ENCODE data around the gene SLC25A27.
A peak's percentile ranks its signal among the peaks of the same experiment; 100 is the strongest.
"Not testable (repeated sequence)": the region's sequence is repeated elsewhere in the genome, so short reads cannot be mapped to it uniquely, and the experiment has no call there.

SLC25A27 gene

DNA sequence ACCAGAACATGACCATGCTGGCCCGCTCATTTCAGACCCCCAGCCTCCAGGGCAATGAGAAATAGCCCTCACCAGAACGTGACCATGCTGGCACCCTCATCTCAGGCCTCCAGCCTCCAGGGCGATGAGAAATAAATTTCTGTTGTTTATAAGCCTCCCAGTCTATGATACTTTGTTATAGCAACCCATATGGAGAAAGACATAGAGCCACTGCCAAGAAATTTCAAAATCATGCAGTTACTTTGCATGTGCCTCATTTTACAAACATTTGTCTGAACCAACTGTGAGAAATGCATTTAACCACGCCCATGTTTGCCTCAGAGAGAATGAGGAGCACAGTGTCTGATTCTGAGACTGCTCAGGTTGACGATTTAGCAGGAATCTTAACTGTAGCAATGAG is 15.6 kb upstream of the SLC25A27 start:
- no peak overlapping the region for H3K27ac Mint-ChIP-seq
- DNase-seq (ENCODE audit: low spot score in 2 of 2) (no peak), ATAC-seq (ENCODE audit: low read depth) (no peak)
- no peaks in the 10 kb centered on the region for H3K36me3 Mint-ChIP-seq
- H3K9me3 Mint-ChIP-seq, result no peaks in the 10 kb centered on the region
- H3K4me3 Mint-ChIP-seq, result no peak overlapping the region
- H3K27me3 Mint-ChIP-seq, result peaks cover 17% of the 10 kb centered on the region
- H3K4me1 Mint-ChIP-seq, result peaks cover 10% of the 10 kb centered on the region

- H3K27ac Mint-ChIP-seq, result no peak overlapping the region
- ATAC-seq (ENCODE audit: low read depth) (peak; percentile 84), DNase-seq (ENCODE audit: low spot score in 2 of 2) (no peak)
- peaks cover 17% of the 10 kb centered on the region for H3K27me3 Mint-ChIP-seq
- H3K36me3 Mint-ChIP-seq, result no peaks in the 10 kb centered on the region
- peaks cover 10% of the 10 kb centered on the region for H3K4me1 Mint-ChIP-seq
- no peak overlapping the region for H3K4me3 Mint-ChIP-seq
- H3K9me3 Mint-ChIP-seq, result no peaks in the 10 kb centered on the region
Observed at GRCh38 chr6:46637933-46638332, 14.8 kb upstream of the SLC25A27 start.

DNA sequence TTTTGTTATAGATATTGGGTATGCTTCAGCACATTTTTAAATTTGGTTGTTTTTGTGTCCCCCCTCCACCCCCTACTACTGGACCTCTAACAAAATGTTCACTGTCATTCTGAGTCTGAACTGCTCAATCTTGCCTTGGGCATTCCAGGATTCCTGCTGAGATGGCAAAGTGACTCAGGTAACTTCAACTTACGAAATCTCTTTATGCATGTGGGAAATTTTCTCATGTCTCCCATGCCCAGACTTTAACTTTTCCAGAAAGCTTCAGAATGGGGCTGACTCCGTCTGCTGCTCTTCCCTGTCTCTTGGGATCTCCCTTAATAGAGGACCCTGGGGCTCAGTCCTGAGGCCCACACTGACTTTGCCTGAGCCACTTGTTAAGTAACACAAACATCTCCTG is 14.1 kb upstream of the SLC25A27 start:
- no peaks in the 10 kb centered on the region for H3K36me3 Mint-ChIP-seq
- H3K9me3 Mint-ChIP-seq, result no peaks in the 10 kb centered on the region
- no peak for DNase-seq (ENCODE audit: low spot score in 2 of 2)
- ATAC-seq (ENCODE audit: low read depth), result no peak
- H3K4me1 Mint-ChIP-seq, result peaks cover 10% of the 10 kb centered on the region
- H3K4me3 Mint-ChIP-seq, result no peak overlapping the region
- peaks cover 17% of the 10 kb centered on the region for H3K27me3 Mint-ChIP-seq
- H3K27ac Mint-ChIP-seq, result no peak overlapping the region

GRCh38 chr6:46642928-46643751 is 9.6 kb upstream of the SLC25A27 start:
- ATAC-seq (ENCODE audit: low read depth), result no peak
- peaks cover 2% of the 10 kb centered on the region for H3K9me3 Mint-ChIP-seq
- DNase-seq (ENCODE audit: low spot score in 2 of 2), result no peak
- H3K27me3 Mint-ChIP-seq, result peaks cover 13% of the 10 kb centered on the region
- H3K4me1 Mint-ChIP-seq, result no peaks in the 10 kb centered on the region
- H3K36me3 Mint-ChIP-seq, result peaks cover 1% of the 10 kb centered on the region
- H3K4me3 Mint-ChIP-seq, result no peak overlapping the region
- H3K27ac Mint-ChIP-seq, result no peak overlapping the region

GRCh38 chr6:46645265-46645664 is 7.5 kb upstream of the SLC25A27 start:
- H3K27me3 Mint-ChIP-seq, result peaks cover 13% of the 10 kb centered on the region
- H3K9me3 Mint-ChIP-seq, result peaks cover 2% of the 10 kb centered on the region
- no peak for DNase-seq (ENCODE audit: low spot score in 2 of 2)
- no peak overlapping the region for H3K4me3 Mint-ChIP-seq
- peaks cover 3% of the 10 kb centered on the region for H3K4me1 Mint-ChIP-seq
- no peak for ATAC-seq (ENCODE audit: low read depth)
- H3K27ac Mint-ChIP-seq, result no peak overlapping the region
- peaks cover 3% of the 10 kb centered on the region for H3K36me3 Mint-ChIP-seq

DNA sequence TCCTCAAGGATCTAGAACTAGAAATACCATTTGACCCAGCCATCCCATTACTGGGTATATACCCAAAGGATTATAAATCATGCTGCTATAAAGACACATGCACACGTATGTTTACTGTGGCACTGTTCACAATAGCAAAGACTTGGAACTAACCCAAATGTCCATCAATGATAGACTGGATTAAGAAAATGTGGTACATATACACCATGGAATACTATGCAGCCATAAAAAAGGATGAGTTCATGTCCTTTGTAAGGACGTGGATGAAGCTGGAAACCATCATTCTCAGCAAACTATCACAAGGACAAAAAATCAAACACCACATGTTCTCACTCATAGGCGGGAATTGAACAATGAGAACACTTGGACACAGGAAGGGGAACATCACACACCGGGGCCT is 4.7 kb upstream of the SLC25A27 start:
- not testable (repeated sequence) for H3K4me3 Mint-ChIP-seq; ATAC-seq (ENCODE audit: low read depth); H3K9me3 Mint-ChIP-seq; H3K4me1 Mint-ChIP-seq; DNase-seq (ENCODE audit: low spot score in 2 of 2); H3K36me3 Mint-ChIP-seq; H3K27ac Mint-ChIP-seq
- peaks cover 13% of the 10 kb centered on the region for H3K27me3 Mint-ChIP-seq

GRCh38 chr6:46648869-46649492 is 3.8 kb upstream of the SLC25A27 start:
- ATAC-seq (ENCODE audit: low read depth), result no peak

DNA sequence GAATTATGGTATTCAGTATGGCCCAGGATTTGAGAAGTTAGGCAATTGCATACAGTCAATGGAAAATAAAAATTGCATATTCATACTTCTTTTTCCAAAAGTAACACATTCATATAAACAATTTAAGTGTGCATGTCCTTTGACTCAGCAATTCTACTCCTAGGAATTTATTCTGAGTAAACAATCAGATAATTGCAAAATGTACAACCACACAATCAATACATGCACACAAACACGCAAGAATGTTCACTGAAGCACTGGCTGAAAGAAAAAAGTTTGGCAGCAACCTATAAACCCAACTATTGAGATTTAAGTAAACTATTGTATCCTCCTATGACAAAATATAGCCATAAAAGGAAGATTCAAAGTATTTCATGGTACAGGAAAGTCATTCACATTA is 1.8 kb upstream of the SLC25A27 start:
- ATAC-seq (ENCODE audit: low read depth) (no peak), DNase-seq (ENCODE audit: low spot score in 2 of 2) (no peak)
- Mint-ChIP-seq H3K4me3 (no peak overlapping the region), H3K4me1 (peaks cover 10% of the 10 kb centered on the region), H3K27me3 (peaks cover 17% of the 10 kb centered on the region), H3K36me3 (peaks cover 3% of the 10 kb centered on the region), H3K9me3 (no peaks in the 10 kb centered on the region), H3K27ac (no peak overlapping the region)

More at GRCh38 chr6:46648869-46649492, 3.8 kb upstream of the SLC25A27 start:
- DNase-seq (ENCODE audit: low spot score in 2 of 2), result no peak
- no peak overlapping the region for H3K27ac Mint-ChIP-seq
- peaks cover 3% of the 10 kb centered on the region for H3K36me3 Mint-ChIP-seq
- H3K9me3 Mint-ChIP-seq, result peaks cover 2% of the 10 kb centered on the region
- H3K27me3 Mint-ChIP-seq, result peaks cover 18% of the 10 kb centered on the region
- H3K4me3 Mint-ChIP-seq, result no peak overlapping the region
- peaks cover 10% of the 10 kb centered on the region for H3K4me1 Mint-ChIP-seq

- H3K27me3 Mint-ChIP-seq, result peaks cover 17% of the 10 kb centered on the region
- no peak overlapping the region for H3K4me3 Mint-ChIP-seq
- H3K4me1 Mint-ChIP-seq, result peaks cover 10% of the 10 kb centered on the region
- ATAC-seq (ENCODE audit: low read depth) (no peak), DNase-seq (ENCODE audit: low spot score in 2 of 2) (no peak)
- no peaks in the 10 kb centered on the region for H3K9me3 Mint-ChIP-seq
- no peak overlapping the region for H3K27ac Mint-ChIP-seq
- H3K36me3 Mint-ChIP-seq, result peaks cover 3% of the 10 kb centered on the region
Observed at GRCh38 chr6:46651816-46652215, 959 bp upstream of the SLC25A27 start.

DNA sequence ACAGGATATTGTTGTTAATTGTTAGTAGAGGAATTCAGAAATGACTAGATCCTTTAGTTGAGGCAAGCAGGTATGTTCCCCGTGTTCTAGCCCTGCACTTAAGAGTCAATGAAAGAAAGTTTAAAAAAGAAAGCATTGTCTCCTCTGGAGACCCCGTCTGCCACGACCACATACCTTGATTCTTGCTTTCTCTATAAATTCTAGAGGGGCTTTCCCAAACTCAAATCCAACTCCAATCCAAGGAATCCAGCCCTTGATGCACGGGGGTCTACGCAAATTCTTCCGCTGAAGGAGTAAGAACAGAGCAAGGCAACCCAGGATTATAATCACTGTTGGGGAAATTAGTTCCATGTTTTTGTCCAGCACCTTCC is 558 bp upstream of the SLC25A27 start:
- peaks cover 17% of the 10 kb centered on the region for H3K27me3 Mint-ChIP-seq
- peak overlapping the region; percentile 89 for H3K4me3 Mint-ChIP-seq
- ATAC-seq (ENCODE audit: low read depth), result no peak
- H3K9me3 Mint-ChIP-seq, result no peaks in the 10 kb centered on the region
- H3K36me3 Mint-ChIP-seq, result peaks cover 3% of the 10 kb centered on the region
- no peak for DNase-seq (ENCODE audit: low spot score in 2 of 2)
- peak overlapping the region; percentile 21 for H3K27ac Mint-ChIP-seq
- H3K4me1 Mint-ChIP-seq, result peaks cover 10% of the 10 kb centered on the region

DNA sequence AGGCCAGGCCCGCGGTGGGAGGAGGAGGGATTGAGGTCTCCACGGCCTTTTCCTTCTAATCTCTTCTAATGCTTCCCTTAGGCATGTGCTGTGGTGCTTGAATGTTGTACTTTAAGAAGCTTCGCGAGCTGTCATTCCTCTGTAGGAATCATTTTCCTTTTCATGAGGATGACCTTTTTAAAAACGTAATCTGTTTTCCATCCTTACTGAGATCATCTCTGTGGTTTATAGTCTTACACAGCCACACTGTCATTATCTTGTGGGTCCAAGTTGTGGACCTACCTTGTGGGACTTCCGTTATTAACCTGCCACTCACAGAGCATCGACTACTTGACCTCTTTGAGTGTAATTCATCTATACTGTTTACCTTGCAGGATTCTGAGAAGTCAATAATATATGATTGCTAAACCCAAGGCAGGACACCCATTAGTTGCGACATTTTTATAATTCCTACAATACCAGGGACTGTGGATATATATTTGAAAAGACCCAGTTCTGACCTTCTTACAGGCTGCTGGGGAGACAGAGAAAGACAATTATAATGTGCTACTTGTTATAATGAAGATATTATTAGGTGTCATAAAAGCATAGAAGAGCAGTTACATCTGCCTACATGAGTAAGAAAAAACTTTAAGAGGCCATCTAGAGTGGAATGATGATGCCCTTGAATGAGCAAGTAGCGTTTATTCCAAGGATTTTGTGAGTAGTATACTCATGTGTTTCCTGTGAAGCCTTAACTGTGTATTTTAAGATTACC is 842 bp downstream of the SLC25A27 start:
- H3K4me1 Mint-ChIP-seq, result peaks cover 10% of the 10 kb centered on the region
- no peaks in the 10 kb centered on the region for H3K9me3 Mint-ChIP-seq
- H3K4me3 Mint-ChIP-seq, result peak overlapping the region; percentile 82
- H3K36me3 Mint-ChIP-seq, result no peaks in the 10 kb centered on the region
- H3K27me3 Mint-ChIP-seq, result peaks cover 13% of the 10 kb centered on the region
- DNase-seq (ENCODE audit: low spot score in 2 of 2) (no peak), ATAC-seq (ENCODE audit: low read depth) (no peak)
- H3K27ac Mint-ChIP-seq, result no peak overlapping the region

- Mint-ChIP-seq H3K4me1 (peaks cover 7% of the 10 kb centered on the region), H3K27me3 (peaks cover 10% of the 10 kb centered on the region), H3K9me3 (no peaks in the 10 kb centered on the region), H3K36me3 (no peaks in the 10 kb centered on the region), H3K27ac (no peak overlapping the region), H3K4me3 (no peak overlapping the region)
- no peak for ATAC-seq (ENCODE audit: low read depth)
- no peak for DNase-seq (ENCODE audit: low spot score in 2 of 2)
Observed at GRCh38 chr6:46655803-46656202, 3.0 kb downstream of the SLC25A27 start.

GRCh38 chr6:46657642-46658041 is 4.9 kb downstream of the SLC25A27 start:
- no peak for DNase-seq (ENCODE audit: low spot score in 2 of 2)
- H3K27me3 Mint-ChIP-seq, result peaks cover 7% of the 10 kb centered on the region

DNA sequence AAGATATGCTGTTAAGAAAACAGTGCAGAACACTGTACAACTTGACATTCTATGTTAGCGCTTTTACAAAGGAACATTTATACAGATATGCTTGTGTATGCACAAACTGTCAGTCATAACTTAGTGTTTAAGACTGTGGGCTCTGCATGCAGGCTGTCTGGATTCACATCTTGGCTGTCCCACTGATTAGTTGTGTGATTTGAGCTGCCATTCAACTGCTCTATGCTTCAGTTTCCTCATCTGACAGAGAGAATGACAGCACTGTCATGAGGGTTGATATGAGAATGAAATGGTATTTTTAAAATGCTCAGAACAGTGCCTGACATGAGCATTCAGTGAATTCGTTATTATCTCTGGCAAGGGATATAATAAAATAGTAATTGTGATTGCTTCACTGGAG is 8.7 kb downstream of the SLC25A27 start:
- ATAC-seq (ENCODE audit: low read depth) (no peak), DNase-seq (ENCODE audit: low spot score in 2 of 2) (no peak)
- no peaks in the 10 kb centered on the region for H3K27me3 Mint-ChIP-seq
- H3K9me3 Mint-ChIP-seq, result no peaks in the 10 kb centered on the region
- no peaks in the 10 kb centered on the region for H3K4me1 Mint-ChIP-seq
- no peaks in the 10 kb centered on the region for H3K36me3 Mint-ChIP-seq
- H3K27ac Mint-ChIP-seq, result no peak overlapping the region
- H3K4me3 Mint-ChIP-seq, result no peak overlapping the region

More at GRCh38 chr6:46657642-46658041, 4.9 kb downstream of the SLC25A27 start:
- Mint-ChIP-seq H3K4me1 (peaks cover 5% of the 10 kb centered on the region), H3K4me3 (no peak overlapping the region), H3K36me3 (no peaks in the 10 kb centered on the region), H3K9me3 (no peaks in the 10 kb centered on the region), H3K27ac (no peak overlapping the region)
- no peak for ATAC-seq (ENCODE audit: low read depth)

Measured in memory B cell (primary cell).